Astrocyte (in vitro differentiated cells and primary cell): ENCODE data around the gene TTLL5. TPM values are rescaled to one million over a fixed set of nuclear protein-coding genes. Genes with fewer than 3 reads are reported as not detected.

ENCODE experiments used
- DNase-seq: peaks from one replicate; pipeline ENCODE4 v3.0.0-alpha.2; 2010; ENCODE audit warnings: low read depth
- FAIRE-seq: peaks from 2 replicates; lab custom pipeline; 2011; peaks lifted over from hg19 to GRCh38; lab: Jason Lieb, UNC
- H2AFZ ChIP-seq: 2 replicates; pipeline ENCODE4 v1.6.0; 2012; ENCODE audit warnings: low read depth, low read length, inconsistent platforms
- H3K27ac ChIP-seq: 2 replicates; pipeline ENCODE4 v1.5.1; 2011; ENCODE audit warnings: low read depth, low read length, inconsistent platforms
- H3K27me3 ChIP-seq: 2 replicates; pipeline ENCODE4 v1.6.0; 2011; ENCODE audit warnings: low read length, inconsistent platforms; ENCODE audit not compliant: insufficient read depth
- H3K36me3 ChIP-seq: 2 replicates; pipeline ENCODE4 v1.5.1; 2011; ENCODE audit warnings: low read length, inconsistent platforms; ENCODE audit not compliant: insufficient read depth
- H3K4me1 ChIP-seq: 2 replicates; pipeline ENCODE4 v1.5.1; 2011; ENCODE audit warnings: low read length, inconsistent platforms; ENCODE audit not compliant: insufficient read depth
- H3K4me2 ChIP-seq: 2 replicates; pipeline ENCODE4 v1.6.0; 2012; ENCODE audit warnings: low read length, inconsistent platforms
- H3K4me3 ChIP-seq: 2 replicates; pipeline ENCODE4 v1.5.1; 2011; ENCODE audit warnings: low read depth, mild to moderate bottlenecking, low read length, inconsistent platforms; ENCODE audit not compliant: insufficient read depth
- H3K79me2 ChIP-seq: 2 replicates; pipeline ENCODE4 v1.6.0; 2012; ENCODE audit warnings: mild to moderate bottlenecking, low read length, inconsistent platforms; ENCODE audit not compliant: insufficient read depth
- H3K9ac ChIP-seq: 2 replicates; pipeline ENCODE4 v1.6.0; 2012; ENCODE audit warnings: mild to moderate bottlenecking, low read length, inconsistent platforms
- H3K9me3 ChIP-seq: 2 replicates; pipeline ENCODE4 v1.5.1; 2012; ENCODE audit warnings: low read depth, mild to moderate bottlenecking, low read length, inconsistent platforms; ENCODE audit not compliant: insufficient read depth
- H4K20me1 ChIP-seq: 2 replicates; pipeline ENCODE4 v1.6.0; 2012; ENCODE audit warnings: low read length, inconsistent platforms; ENCODE audit not compliant: insufficient read depth
- H3K27ac Mint-ChIP-seq: one replicate; pipeline ENCODE4 v1.8.0; 2021; ENCODE audit warnings: mild to moderate bottlenecking, mixed read lengths; ENCODE audit not compliant: unreplicated experiment
- H3K27me3 Mint-ChIP-seq: one replicate; pipeline ENCODE4 v1.8.0; 2021; ENCODE audit warnings: low read depth, mixed read lengths; ENCODE audit not compliant: unreplicated experiment
- H3K36me3 Mint-ChIP-seq: one replicate; pipeline ENCODE4 v1.8.0; 2021; ENCODE audit warnings: low read depth, mixed read lengths; ENCODE audit not compliant: unreplicated experiment
- H3K4me1 Mint-ChIP-seq: one replicate; pipeline ENCODE4 v1.8.0; 2021; ENCODE audit warnings: low read depth, mixed read lengths; ENCODE audit not compliant: unreplicated experiment
- H3K4me3 Mint-ChIP-seq: one replicate; pipeline ENCODE4 v1.8.0; 2021; ENCODE audit warnings: mild to moderate bottlenecking, moderate library complexity, mixed read lengths; ENCODE audit not compliant: unreplicated experiment
- H3K9me3 Mint-ChIP-seq: one replicate; pipeline ENCODE4 v1.8.0; 2021; ENCODE audit warnings: mild to moderate bottlenecking, mixed read lengths; ENCODE audit not compliant: unreplicated experiment
- CTCF ChIP-seq: IDR thresholded peaks from 2 replicates; pipeline ENCODE4 v1.5.1; 2011; ENCODE audit warnings: low read depth, mild to moderate bottlenecking, inconsistent platforms, low read length, moderate library complexity; ENCODE audit not compliant: insufficient read depth
- EZH2 ChIP-seq: IDR thresholded peaks from 2 replicates; pipeline ENCODE4 v1.6.1; 2012; ENCODE audit warnings: mild to moderate bottlenecking, low read length, inconsistent platforms; ENCODE audit not compliant: insufficient read depth
- total RNA-seq: library from RNA; stranded (reverse); gene quantifications from 2 replicates; pipeline ENCODE4 v1.2.1, GENCODE V29; 2021

The TTLL5 gene
- total RNA-seq, 1 donor from 2014 or later: 24.0 TPM

GRCh38 chr14:75877292-75877691, 216.2 kb downstream of the TTLL5 start:
- Mint-ChIP-seq H3K9me3 (no peaks in the 10 kb centered on the region), H3K4me1 (peaks cover 46% of the 10 kb centered on the region), H3K27ac (peak overlapping the region; percentile 90), H3K4me3 (no peak overlapping the region), H3K27me3 (no peaks in the 10 kb centered on the region), H3K36me3 (peaks cover 11% of the 10 kb centered on the region)
- Histone ChIP-seq H3K27ac (peak overlapping the region; percentile 73), H3K4me3 (no peak overlapping the region), H3K9me3 (no peaks in the 10 kb centered on the region), H3K9ac (peak overlapping the region; percentile 49), H3K4me2 (peak overlapping the region; percentile 42), H3K36me3 (no peaks in the 10 kb centered on the region), H3K4me1 (peaks cover 38% of the 10 kb centered on the region), H3K27me3 (no peaks in the 10 kb centered on the region), H3K79me2 (no peaks in the 10 kb centered on the region), H2AFZ (no peak overlapping the region), H4K20me1 (no peaks in the 10 kb centered on the region)
- peak; percentile 99 for DNase-seq
- FAIRE-seq: peak; percentile 50
- no peak for TF ChIP-seq CTCF
- TF ChIP-seq EZH2: no peak

- peaks cover 51% of the 10 kb centered on the region for H3K4me1 Mint-ChIP-seq
- H3K27ac ChIP-seq: peak overlapping the region; percentile 73
- H3K27ac Mint-ChIP-seq: peak overlapping the region; percentile 90
- no peaks in the 10 kb centered on the region for H3K36me3 ChIP-seq
- H3K9me3 Mint-ChIP-seq: no peaks in the 10 kb centered on the region
- TF ChIP-seq CTCF (no peak), EZH2 (no peak)
- H3K36me3 Mint-ChIP-seq: peaks cover 11% of the 10 kb centered on the region
- no peaks in the 10 kb centered on the region for H3K9me3 ChIP-seq
- peak overlapping the region; percentile 42 for H3K4me2 ChIP-seq
- DNase-seq (peak; percentile 63), FAIRE-seq (no peak)
- H3K27me3 Mint-ChIP-seq: no peaks in the 10 kb centered on the region
- no peak overlapping the region for H3K4me3 ChIP-seq
- no peaks in the 10 kb centered on the region for H3K79me2 ChIP-seq
- H4K20me1 ChIP-seq: no peaks in the 10 kb centered on the region
- peak overlapping the region; percentile 49 for H3K9ac ChIP-seq
- no peak overlapping the region for H2AFZ ChIP-seq
- no peaks in the 10 kb centered on the region for H3K27me3 ChIP-seq
- peaks cover 38% of the 10 kb centered on the region for H3K4me1 ChIP-seq
- no peak overlapping the region for H3K4me3 Mint-ChIP-seq
Observed at GRCh38 chr14:75877884-75878283, 216.8 kb downstream of the TTLL5 start.

DNA sequence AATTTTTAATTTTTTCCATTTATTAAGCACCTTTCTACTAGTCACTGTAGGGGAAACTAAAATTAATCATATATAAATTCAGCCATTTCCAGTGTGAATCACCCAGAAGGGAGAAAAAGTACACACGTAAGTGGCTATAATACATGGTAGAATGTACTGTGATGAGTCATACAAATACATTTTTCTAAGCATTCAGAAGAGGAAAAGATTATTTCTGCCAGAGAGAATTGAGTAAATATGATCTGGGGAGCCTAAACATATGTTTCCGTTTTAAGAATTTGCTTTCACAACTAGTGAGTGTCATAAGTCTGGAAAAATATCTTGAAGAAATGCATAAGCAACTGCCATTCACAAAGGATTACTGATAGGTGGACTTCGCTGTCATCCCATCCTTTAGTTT, 218.0 kb downstream of the TTLL5 start:
- Mint-ChIP-seq H3K4me1 (peaks cover 63% of the 10 kb centered on the region), H3K27ac (no peak overlapping the region), H3K36me3 (peaks cover 5% of the 10 kb centered on the region), H3K27me3 (no peaks in the 10 kb centered on the region), H3K4me3 (no peak overlapping the region), H3K9me3 (no peaks in the 10 kb centered on the region)
- Histone ChIP-seq H3K36me3 (no peaks in the 10 kb centered on the region), H4K20me1 (no peaks in the 10 kb centered on the region), H3K27me3 (no peaks in the 10 kb centered on the region), H3K27ac (peak overlapping the region; percentile 73), H3K9me3 (no peaks in the 10 kb centered on the region), H3K4me2 (peak overlapping the region; percentile 46), H2AFZ (no peak overlapping the region), H3K9ac (peak overlapping the region; percentile 3), H3K4me3 (no peak overlapping the region), H3K4me1 (peaks cover 44% of the 10 kb centered on the region), H3K79me2 (no peaks in the 10 kb centered on the region)
- TF ChIP-seq CTCF (no peak), EZH2 (no peak)
- DNase-seq: peak; percentile 81
- no peak for FAIRE-seq
